T-helper 2 cell (primary cell): ENCODE data around the gene CSPG4.

ENCODE experiments used
- DNase-seq, 5 experiments: peaks; one replicate each; pipeline versions ENCODE4 v3.0.0 to v3.0.0-alpha.2; 2012 to 2022

CSPG4 gene

DNA sequence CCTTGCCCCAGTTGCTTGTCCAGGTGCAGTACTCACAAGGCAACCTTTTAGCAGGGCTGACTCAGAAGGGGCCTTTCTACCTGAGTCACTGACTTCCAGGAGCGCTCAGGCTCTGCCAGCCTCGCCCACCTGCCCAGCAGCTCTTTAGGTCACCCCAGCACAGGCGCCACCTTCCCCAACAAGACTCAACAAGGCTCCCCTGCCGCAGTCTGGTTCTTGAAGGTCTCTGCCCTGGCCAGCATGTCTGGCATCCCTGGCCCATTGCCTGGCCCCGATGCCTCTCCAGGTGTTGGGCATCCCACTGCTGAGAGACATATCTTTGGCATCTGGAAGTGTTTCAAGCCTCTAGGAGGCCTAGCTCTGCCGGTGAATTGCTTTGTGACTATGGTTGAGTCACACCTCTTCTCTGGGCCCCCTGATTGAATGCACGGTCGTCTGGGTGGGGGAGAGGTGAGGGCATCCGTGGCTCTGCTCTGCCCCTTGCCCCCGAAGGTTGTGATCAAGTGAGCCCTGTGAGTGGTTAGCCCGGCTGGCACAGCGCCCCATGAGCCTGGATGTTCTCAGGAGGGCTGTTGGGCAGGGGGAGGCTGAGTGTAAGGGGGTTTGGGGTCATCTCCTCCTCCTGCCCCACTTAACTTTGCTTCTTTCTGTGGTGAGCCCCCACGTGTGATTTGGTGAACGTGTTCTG, 43.3 kb downstream of the CSPG4 start:
- no peak for DNase-seq

- DNase-seq, result no peak
Observed at GRCh38 chr15:75666823-75667501, 45.7 kb downstream of the CSPG4 start.

GRCh38 chr15:75663931-75664421, 48.7 kb downstream of the CSPG4 start:
- DNase-seq, result no peak

DNA sequence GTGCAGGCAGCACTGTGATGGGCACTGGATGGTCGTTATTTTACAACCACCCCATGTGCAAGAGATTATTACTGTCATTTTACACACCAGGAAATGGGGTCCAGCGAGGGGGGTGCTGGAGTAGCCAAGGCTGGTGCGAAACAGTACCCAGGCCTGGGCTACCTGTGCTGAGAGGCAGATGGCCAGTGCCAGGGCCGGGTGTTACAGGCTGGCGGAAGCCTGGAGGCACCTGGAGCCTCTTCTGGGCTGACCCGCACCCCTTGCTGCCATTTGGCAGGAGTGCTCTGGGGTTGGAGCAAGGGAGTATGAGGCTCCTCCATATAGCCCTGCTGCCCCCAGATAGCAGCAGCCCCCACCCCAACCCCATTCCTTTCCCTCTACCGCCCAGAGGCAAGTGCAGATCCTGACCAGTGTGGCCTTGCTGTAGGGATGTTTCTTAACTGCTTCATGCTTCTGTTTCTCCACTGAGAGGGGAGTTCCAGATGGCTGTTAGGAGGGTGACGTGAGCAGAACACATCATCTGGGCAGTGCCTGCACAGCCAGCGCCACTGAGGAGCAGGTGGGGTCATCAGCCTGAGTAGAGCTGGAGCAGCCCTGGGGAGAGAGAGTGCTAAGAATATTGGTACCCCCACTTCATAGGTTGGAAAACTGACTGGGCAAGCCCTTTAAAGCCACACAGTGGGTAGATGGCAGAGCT, 49.7 kb downstream of the CSPG4 start:
- no peak for DNase-seq

GRCh38 chr15:75661756-75662140, 50.9 kb downstream of the CSPG4 start:
- no peak for DNase-seq

DNA sequence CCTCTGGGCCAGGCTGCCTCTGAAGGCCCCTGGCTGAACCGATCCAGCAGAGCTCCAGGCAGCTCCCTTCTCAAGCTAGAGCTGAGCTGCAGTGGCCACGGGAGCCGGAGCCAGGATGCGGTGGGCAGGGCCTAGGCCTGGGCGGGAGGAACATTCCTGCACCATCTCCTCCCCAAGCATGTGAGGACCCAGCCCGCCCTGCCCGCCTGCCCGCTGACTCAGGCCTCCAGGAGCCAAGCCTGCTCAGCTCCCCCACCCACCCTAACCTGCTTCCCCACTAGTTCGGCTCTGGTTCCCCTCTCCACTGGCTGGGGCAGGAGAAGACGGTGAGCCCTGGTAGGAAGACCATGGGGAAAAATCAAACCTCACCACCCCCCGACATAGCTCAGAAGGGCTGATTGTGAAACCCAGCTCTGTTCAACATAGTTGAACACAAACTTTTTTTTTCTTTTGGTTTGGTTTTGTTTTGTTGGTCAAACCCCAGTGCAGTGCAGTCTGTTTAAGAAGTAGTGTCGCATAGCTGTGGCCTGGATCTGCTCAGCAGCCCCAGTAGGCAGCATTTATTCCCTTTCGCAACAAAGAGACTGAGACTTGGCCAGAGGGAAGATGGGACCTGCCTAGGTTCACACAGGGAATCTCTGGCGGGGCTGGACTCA, 51.4 kb downstream of the CSPG4 start:
- DNase-seq, result no peak

GRCh38 chr15:75659928-75660645, 52.6 kb downstream of the CSPG4 start:
- DNase-seq, result no peak

DNA sequence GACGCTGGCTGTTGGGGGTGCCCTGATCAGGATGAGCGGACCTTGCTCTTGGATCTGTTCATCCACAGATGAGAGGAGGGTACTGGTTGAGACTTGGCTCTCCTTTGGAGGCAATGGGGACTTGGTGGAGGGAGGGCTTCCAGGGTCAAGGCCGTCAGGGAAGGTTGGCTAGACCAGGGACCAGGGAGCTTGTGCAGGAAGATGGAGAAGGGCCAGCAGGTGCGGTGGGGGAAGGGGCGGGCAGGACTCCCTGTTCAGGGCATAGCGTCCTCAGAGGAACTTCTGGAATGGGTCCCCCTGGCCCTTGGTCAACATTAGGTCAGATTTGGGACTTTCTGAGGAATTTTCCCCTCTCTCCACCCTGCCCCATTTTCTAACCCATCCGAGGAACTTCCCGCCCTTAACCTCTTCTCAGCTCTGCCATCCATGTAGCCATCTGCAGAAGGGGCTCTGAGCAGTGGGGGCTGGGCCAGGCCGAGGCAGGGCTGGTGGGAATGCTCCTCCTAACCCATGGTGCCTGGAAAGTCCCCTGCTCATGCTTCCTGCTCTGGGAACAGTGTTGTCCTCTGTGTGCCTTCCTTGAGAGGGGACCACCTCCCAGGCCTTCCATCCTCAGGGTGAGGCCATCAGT, 53.4 kb downstream of the CSPG4 start:
- no peak for DNase-seq

GRCh38 chr15:75656813-75657212, 55.8 kb downstream of the CSPG4 start:
- DNase-seq, result no peak

- no peak for DNase-seq
Observed at GRCh38 chr15:75656331-75656730, 56.3 kb downstream of the CSPG4 start.

GRCh38 chr15:75655931-75656330, 56.7 kb downstream of the CSPG4 start:
- no peak for DNase-seq

DNA sequence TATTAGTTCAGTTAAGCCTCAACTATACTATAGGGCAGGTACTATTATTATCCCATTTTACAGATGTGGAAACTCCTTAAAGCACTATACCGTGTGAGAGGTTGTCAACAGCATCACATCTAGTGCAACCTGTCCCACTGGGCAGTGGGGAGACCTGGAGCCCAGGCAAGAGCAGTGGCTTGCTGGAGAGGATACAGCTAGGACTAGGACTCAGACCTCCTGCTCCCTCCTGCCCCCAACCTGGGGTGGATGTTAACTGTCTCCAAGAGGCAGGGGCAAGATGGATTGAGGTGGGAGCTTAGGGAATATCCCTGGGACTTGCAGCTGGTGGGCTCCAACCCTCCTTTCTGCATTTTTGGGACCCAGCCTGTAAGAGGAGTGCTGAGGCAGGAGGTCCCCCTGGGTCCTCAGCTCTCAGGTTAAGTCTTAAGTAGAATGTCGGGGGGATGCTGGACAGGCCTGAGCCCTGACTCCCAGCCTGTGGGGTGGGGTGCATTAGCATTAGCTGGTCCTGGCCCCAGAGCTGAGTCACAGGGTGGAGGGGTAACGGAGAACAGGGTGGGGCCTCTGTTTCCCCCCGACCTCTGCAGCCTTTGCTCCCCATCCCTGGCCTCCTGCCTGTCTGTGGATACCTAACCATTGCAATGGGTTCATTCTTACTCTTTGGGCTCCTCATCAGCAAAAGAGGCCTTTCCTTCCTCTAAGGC, 58.3 kb downstream of the CSPG4 start:
- no peak for DNase-seq

- no peak for DNase-seq
Observed at GRCh38 chr15:75653347-75653913, 59.2 kb downstream of the CSPG4 start.

- no peak for DNase-seq
Observed at GRCh38 chr15:75651810-75652543, 60.7 kb downstream of the CSPG4 start.

GRCh38 chr15:75650908-75651809, 61.5 kb downstream of the CSPG4 start:
- no peak for DNase-seq

GRCh38 chr15:75649848-75650247, 62.8 kb downstream of the CSPG4 start:
- no peak for DNase-seq

DNA sequence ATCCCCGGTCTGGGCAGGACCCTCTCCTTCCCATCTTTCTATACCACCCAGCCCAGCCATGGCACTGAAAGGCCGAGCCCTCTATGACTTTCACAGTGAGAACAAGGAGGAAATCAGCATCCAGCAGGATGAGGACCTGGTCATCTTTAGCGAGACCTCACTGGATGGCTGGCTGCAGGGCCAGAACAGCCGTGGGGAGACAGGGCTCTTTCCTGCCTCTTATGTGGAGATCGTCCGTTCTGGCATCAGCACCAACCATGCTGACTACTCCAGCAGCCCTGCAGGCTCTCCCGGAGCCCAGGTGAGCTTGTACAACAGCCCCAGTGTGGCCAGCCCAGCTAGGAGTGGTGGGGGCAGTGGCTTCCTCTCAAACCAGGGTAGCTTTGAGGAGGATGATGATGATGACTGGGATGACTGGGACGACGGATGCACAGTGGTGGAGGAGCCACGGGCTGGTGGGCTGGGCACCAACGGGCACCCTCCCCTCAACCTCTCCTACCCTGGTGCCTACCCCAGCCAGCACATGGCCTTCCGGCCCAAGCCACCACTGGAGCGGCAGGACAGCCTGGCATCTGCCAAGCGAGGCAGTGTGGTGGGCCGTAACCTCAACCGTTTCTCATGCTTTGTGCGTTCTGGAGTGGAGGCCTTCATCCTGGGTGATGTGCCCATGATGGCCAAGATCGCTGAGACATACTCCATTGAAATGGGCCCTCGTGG, 63.4 kb downstream of the CSPG4 start:
- DNase-seq, result no peak

DNA sequence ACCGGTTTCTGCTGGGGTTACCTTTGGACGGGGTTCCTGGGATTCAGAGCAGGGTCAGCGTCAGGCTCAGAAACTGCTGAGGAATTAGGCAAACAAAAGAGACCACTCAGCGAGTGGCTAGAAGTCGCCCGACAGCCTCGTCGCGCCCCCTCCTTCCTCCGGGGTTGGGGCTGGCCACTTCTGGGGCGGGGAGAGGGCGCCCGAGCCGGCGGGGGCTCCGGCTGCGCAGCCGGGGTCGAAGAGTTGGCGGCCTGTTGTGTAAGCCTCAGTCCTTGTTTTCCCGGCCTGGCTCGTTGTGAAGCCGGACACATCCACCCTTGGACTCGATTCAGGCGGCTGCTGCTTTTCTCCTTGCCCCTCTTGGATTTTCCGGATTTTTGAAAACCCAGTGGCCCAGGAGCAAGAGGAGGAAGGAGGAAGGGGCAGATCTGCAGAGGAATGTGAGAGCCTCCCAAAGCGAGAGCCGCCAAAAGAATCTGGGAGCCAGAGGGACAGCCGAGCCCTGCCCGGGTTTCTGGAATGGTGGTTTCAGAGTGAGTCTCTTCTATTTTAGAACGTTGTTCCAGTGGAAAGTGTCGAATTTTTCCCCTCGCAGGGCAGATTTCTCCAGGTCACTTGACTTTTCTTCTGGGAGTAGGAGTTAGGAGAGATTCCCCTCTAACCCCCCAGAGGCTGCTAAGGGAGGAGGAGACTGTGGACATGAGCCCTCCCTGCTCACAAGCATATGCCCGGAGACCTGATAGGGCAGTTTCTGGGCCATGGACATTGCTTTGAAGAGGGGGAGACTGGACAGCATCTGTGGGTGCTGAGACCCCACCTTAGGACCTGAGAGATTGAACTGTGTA, 64.3 kb downstream of the CSPG4 start:
- DNase-seq, result no peak
